Gastroesophageal sphincter (tissue), 4 donors: ENCODE data around the gene ZNG1F. TPM values are rescaled to one million over a fixed set of nuclear protein-coding genes. Genes with fewer than 3 reads are reported as not detected.
"Not testable (repeated sequence)": the region's sequence is repeated elsewhere in the genome, so short reads cannot be mapped to it uniquely, and the experiment has no call there.

ENCODE experiments used
- ATAC-seq: fragments of 150-250 bp; one replicate; pipeline ENCODE4 v1.9.1; 2016; ENCODE audit warnings: mild to moderate bottlenecking, moderate library complexity
- H3K27ac ChIP-seq, 4 donors: fragments of 200-600 bp; sonication (generic) in 3 of 4; 1 replicate in 3 of 4; 2 replicates in 1 of 4; pipeline ENCODE4 v1.5.1; 2016 to 2019
- H3K27me3 ChIP-seq: fragments of 200-600 bp; sonication (generic); one replicate; pipeline ENCODE4 v1.5.1; 2019
- H3K36me3 ChIP-seq, 2 donors: fragments of 200-600 bp; sonication (generic); one replicate each; pipeline ENCODE4 v1.5.1; 2019; ENCODE audit warnings: control low read depth in 1 of 2
- H3K4me1 ChIP-seq, 3 donors: fragments of 200-600 bp; sonication (generic); 1 replicate in 2 of 3; 2 replicates in 1 of 3; pipeline ENCODE4 v1.5.1; 2016 to 2019; ENCODE audit warnings: control low read depth in 2 of 3
- H3K4me3 ChIP-seq, 2 donors: fragments of 200-600 bp; sonication (generic); one replicate each; pipeline ENCODE4 v1.5.1; 2019; ENCODE audit warnings: mild to moderate bottlenecking in 1 of 2, moderate library complexity in 1 of 2
- H3K9me3 ChIP-seq, 3 donors: fragments of 200-600 bp; sonication (generic); one replicate each; pipeline ENCODE4 v1.5.1; 2017 to 2019; ENCODE audit warnings: control low read depth in 2 of 3
- WGBS, 2 donors: methylation state at CpG; one replicate each; pipeline ENCODE4 v1.1.5; 2018; ENCODE audit warnings: low coverage in 1 of 2; 5-methylcytosine and 5-hydroxymethylcytosine counted together
- small RNA-seq, 4 donors: library from RNA; depleted of rRNA; stranded (forward); fragments of <200 nt; gene quantifications; one replicate each; pipeline ENCODE3, GENCODE V24; 2016
- total RNA-seq, 4 donors: library from RNA; depleted of rRNA; stranded (reverse); fragments of >200 nt; gene quantifications; one replicate each; pipeline ENCODE4 v1.1.0, GENCODE V29; 2016
- TF ChIP-seq, protein P1 (sequence below), 4 experiments: fragments of 200-600 bp in 2 of 4; fragments of 450-650 bp in 2 of 4; sonication (generic) in 1 of 4; IDR thresholded peaks; one replicate each; pipeline ENCODE4 v1.5.1; 2017 to 2019; ENCODE audit warnings: antibody characterized with exemption in 4 of 4, mild to moderate bottlenecking in 2 of 4, moderate library complexity in 2 of 4

ZNG1F gene
- total RNA-seq, 4 donors from 2014 or later = 3.4 to 12.9 (median 10.3) TPM

DNA sequence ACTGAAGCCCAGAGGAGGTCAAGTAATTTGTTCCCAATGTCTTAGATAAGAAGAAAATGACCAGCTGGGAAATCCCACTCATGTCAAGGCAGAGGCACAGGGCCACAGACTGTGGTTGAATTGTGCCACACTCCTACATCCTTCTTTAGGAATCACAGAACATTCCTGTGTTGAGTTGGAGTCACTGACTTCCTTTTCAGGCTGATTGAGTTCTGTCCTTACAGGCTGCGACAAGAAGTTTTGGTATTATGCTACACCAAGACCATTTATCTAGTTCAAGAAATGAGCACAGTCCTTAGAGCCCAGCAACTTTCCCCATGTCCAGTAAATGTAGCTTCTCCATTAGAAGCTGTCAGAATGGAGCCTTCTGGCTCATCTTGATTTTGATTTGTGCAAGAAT is 98.7 kb downstream of the ZNG1F start:
- H3K4me1 ChIP-seq, H3K27ac ChIP-seq, H3K9me3 ChIP-seq, ATAC-seq, H3K36me3 ChIP-seq, H3K4me3 ChIP-seq: not testable (repeated sequence)
- H3K27me3 ChIP-seq = peaks cover 14% of the 10 kb centered on the region
- 20% methylated on average over 1 of the region's 1 CpG; no CpG with 5 or more reads in 1 of the 2 donors for WGBS, 2 donors

GRCh38 chr9:41088450-41089059 is 100.6 kb downstream of the ZNG1F start:
- peaks cover 19% of the 10 kb centered on the region for H3K27me3 ChIP-seq
- WGBS, 2 donors = 8 to 17% methylated on average over 2 to 6 of the region's 11 CpGs
- not testable (repeated sequence) for H3K36me3 ChIP-seq, H3K27ac ChIP-seq, H3K9me3 ChIP-seq, H3K4me1 ChIP-seq, H3K4me3 ChIP-seq
- peak; percentile 61 for ATAC-seq
- TF ChIP-seq, protein P1, sequence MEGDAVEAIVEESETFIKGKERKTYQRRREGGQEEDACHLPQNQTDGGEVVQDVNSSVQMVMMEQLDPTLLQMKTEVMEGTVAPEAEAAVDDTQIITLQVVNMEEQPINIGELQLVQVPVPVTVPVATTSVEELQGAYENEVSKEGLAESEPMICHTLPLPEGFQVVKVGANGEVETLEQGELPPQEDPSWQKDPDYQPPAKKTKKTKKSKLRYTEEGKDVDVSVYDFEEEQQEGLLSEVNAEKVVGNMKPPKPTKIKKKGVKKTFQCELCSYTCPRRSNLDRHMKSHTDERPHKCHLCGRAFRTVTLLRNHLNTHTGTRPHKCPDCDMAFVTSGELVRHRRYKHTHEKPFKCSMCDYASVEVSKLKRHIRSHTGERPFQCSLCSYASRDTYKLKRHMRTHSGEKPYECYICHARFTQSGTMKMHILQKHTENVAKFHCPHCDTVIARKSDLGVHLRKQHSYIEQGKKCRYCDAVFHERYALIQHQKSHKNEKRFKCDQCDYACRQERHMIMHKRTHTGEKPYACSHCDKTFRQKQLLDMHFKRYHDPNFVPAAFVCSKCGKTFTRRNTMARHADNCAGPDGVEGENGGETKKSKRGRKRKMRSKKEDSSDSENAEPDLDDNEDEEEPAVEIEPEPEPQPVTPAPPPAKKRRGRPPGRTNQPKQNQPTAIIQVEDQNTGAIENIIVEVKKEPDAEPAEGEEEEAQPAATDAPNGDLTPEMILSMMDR (IDR thresholded peaks at IDR 0.05) = peak in 2 of 4 experiments; percentile 28 to 54

DNA sequence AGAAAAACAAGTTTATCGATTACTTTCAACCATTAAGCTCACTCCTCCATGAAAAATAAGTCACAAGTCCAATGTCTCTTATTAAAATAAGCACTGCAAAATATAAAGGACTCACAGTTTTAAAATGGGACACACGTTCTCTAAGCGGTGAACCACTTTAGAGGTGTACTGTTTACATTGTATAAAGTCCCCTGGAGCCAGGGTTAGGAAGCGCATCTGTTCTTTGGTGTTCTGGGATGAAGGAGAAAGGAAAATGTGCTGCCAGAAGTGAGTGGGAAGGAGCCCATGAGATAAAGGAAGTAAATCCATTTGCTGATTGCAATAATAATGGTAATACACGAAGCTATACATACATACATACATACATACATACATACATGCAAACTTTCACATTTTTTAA is 101.2 kb downstream of the ZNG1F start:
- 61 to 62% methylated on average over 5 of the region's 5 CpGs for WGBS, 2 donors
- H3K4me1 ChIP-seq, H3K9me3 ChIP-seq, H3K27ac ChIP-seq, H3K36me3 ChIP-seq, H3K4me3 ChIP-seq, ATAC-seq: not testable (repeated sequence)
- H3K27me3 ChIP-seq = peaks cover 19% of the 10 kb centered on the region

GRCh38 chr9:41087157-41087780 is 101.8 kb downstream of the ZNG1F start:
- H3K9me3 ChIP-seq, H3K4me3 ChIP-seq, H3K27ac ChIP-seq, H3K4me1 ChIP-seq, H3K36me3 ChIP-seq: not testable (repeated sequence)
- H3K27me3 ChIP-seq = peaks cover 19% of the 10 kb centered on the region
- 45 to 56% methylated on average over 4 to 5 of the region's 5 CpGs for WGBS, 2 donors
- ATAC-seq = peak; percentile 37

DNA sequence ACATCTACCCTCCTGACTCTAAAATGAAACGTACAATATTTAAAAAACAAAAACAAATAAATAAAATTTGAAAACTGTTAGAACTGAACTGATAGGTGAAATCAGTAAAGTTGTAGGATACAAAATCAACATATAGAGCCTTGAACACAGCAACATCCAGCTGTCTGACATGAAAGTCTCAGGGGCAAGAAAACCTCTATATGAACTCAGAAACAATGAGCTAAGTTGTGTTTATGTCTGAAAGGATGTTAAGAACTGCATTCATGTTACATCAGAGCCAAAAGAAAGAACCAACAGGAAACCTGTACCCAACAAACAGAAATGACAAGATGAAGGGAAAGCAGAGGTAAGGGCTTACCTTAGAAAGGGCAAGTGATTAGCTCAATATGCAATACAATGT is 102.4 kb downstream of the ZNG1F start:
- not testable (repeated sequence) for H3K27ac ChIP-seq, H3K4me3 ChIP-seq, H3K9me3 ChIP-seq, ATAC-seq, H3K36me3 ChIP-seq, H3K4me1 ChIP-seq
- peaks cover 19% of the 10 kb centered on the region for H3K27me3 ChIP-seq
- 20% methylated on average over 1 of the region's 1 CpG; no CpG with 5 or more reads in 1 of the 2 donors for WGBS, 2 donors

DNA sequence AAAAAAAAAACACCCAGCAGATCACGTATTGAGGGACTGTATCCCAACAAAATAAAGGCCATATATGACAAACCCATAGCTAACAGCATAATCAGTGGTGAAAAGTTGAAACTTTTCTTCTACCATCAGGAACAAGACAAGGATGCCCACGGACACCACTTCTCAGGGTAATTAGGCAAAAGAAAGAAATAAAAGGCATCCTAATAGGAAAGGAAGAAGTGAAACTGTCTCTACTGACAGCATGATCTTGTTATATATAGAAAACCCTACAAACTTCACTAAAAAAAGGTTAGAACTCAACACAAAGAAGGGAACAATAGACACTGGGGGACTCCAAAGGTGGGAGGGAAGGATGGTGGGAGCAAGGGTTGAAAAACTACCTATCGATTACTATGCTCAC is 102.9 kb downstream of the ZNG1F start:
- H3K4me3 ChIP-seq, H3K27ac ChIP-seq, H3K9me3 ChIP-seq, ATAC-seq, H3K36me3 ChIP-seq, H3K4me1 ChIP-seq: not testable (repeated sequence)
- H3K27me3 ChIP-seq = peaks cover 19% of the 10 kb centered on the region
- 61 to 66% methylated on average over 3 of the region's 3 CpGs for WGBS, 2 donors

GRCh38 chr9:41082358-41082757 is 106.8 kb downstream of the ZNG1F start:
- not testable (repeated sequence) for H3K4me3 ChIP-seq, H3K9me3 ChIP-seq, H3K27ac ChIP-seq, H3K4me1 ChIP-seq, ATAC-seq, H3K36me3 ChIP-seq
- H3K27me3 ChIP-seq = peaks cover 14% of the 10 kb centered on the region
- 42 to 48% methylated on average over 2 to 4 of the region's 4 CpGs for WGBS, 2 donors

Small RNA genes within 50 kb of the gene (small RNA-seq; reads per million reads assigned to genes)
- gene MIR4477A (0 reads per million in 4 donors), gene RNA5SP530 (0 reads per million in 4 donors)

Other genes starting within 250 kb of the ZNG1F start
- gene FOXD4L6, start 60.6 kb downstream of the ZNG1F start, total RNA-seq = not detected